ENCODE results near the gene TNIK.

DNA sequence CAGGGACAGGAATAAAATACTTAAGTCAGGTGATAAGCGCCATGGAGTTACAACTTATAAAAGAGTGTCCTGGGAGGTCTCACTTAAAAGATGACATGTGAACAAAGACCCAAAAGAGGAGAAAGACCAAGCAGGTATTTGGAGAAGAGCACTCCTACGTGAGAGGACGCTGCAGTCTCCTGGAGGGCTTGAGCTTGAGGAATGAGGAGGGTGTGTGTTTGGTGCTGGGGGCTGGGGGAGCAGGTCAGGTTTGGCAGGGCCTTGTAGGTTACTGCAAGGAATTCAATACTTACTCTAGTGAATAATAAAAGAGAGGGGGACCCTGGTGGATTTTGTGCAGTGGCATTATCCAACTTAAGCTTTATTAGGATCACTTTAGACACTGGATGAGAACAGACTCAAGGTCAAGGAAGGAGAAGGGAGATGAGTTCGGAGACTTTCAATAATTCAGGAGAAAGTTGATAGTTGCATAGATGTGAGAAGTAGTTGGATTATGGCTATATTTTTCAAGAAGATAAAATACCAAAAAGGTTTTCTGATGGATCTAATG lies 32.4 kb downstream of the TNIK start:
- TF ChIP-seq SP2 (CRISPR knock-in tag; IDR thresholded peaks at IDR 0.05) (no peak), ZNF317 (CRISPR knock-in tag; IDR thresholded peaks at IDR 0.05) (no peak), FOXJ3 (CRISPR knock-in tag; IDR thresholded peaks at IDR 0.05; ENCODE audit: borderline replicate concordance) (no peak), ZNF121 (CRISPR knock-in tag; IDR thresholded peaks at IDR 0.05) (no peak), SUZ12 (IDR thresholded peaks at IDR 0.05; ENCODE audit: low read depth, low read length) (no peak), POLR2A (IDR thresholded peaks at IDR 0.05; ENCODE audit: insufficient read depth in 1 of 2, low read depth in 2 of 2, low read length in 2 of 2) (no peak), CBX5 (CRISPR knock-in tag; IDR thresholded peaks at IDR 0.05; ENCODE audit: borderline replicate concordance) (no peak), CREM (IDR thresholded peaks at IDR 0.05) (no peak), CREM (CRISPR knock-in tag; IDR thresholded peaks at IDR 0.05) (no peak), ZNF292 (CRISPR knock-in tag; IDR thresholded peaks at IDR 0.05; ENCODE audit: borderline replicate concordance, low read depth) (no peak)

Data from HepG2 (cell line).